Measurements from ENCODE around the gene IL37.
A peak's percentile ranks its signal among the peaks of the same experiment; 100 is the strongest.
"Not testable (repeated sequence)": the region's sequence is repeated elsewhere in the genome, so short reads cannot be mapped to it uniquely, and the experiment has no call there.

IL37 gene

GRCh38 chr2:112923237-112923966 lies 12.4 kb downstream of the IL37 start:
- DNase-seq (ENCODE audit: low read depth in 2 of 2) = no peak

GRCh38 chr2:112923967-112924338 lies 13.0 kb downstream of the IL37 start:
- no peak for DNase-seq (ENCODE audit: low read depth in 2 of 2)

- no peak for DNase-seq (ENCODE audit: low read depth in 2 of 2)
Observed at GRCh38 chr2:112924360-112924759, 13.4 kb downstream of the IL37 start.

- no peak for DNase-seq (ENCODE audit: low read depth in 2 of 2)
Observed at GRCh38 chr2:112924821-112925220, 13.9 kb downstream of the IL37 start.

GRCh38 chr2:112926707-112927106 lies 15.7 kb downstream of the IL37 start:
- DNase-seq (ENCODE audit: low read depth in 2 of 2) = no peak

GRCh38 chr2:112927745-112928144 lies 16.8 kb downstream of the IL37 start:
- no peak for DNase-seq (ENCODE audit: low read depth in 2 of 2)

GRCh38 chr2:112933261-112933660 lies 22.3 kb downstream of the IL37 start:
- DNase-seq (ENCODE audit: low read depth in 2 of 2) = no peak

- DNase-seq (ENCODE audit: low read depth in 2 of 2) = not testable (repeated sequence)
Observed at GRCh38 chr2:112934117-112934516, 23.2 kb downstream of the IL37 start.

GRCh38 chr2:112936927-112937232 lies 25.9 kb downstream of the IL37 start:
- no peak for DNase-seq (ENCODE audit: low read depth in 2 of 2)

- no peak for DNase-seq (ENCODE audit: low read depth in 2 of 2)
Observed at GRCh38 chr2:112938904-112939303, 27.9 kb downstream of the IL37 start.

GRCh38 chr2:112939425-112939824 lies 28.5 kb downstream of the IL37 start:
- DNase-seq (ENCODE audit: low read depth in 2 of 2) = no peak

- no peak for DNase-seq (ENCODE audit: low read depth in 2 of 2)
Observed at GRCh38 chr2:112940859-112941625, 30.1 kb downstream of the IL37 start.

- DNase-seq (ENCODE audit: low read depth in 2 of 2) = peak; percentile 20 to 71
Observed at GRCh38 chr2:112941753-112942653, 31.0 kb downstream of the IL37 start.

- DNase-seq (ENCODE audit: low read depth in 2 of 2) = no peak
Observed at GRCh38 chr2:112942654-112943002, 31.7 kb downstream of the IL37 start.

GRCh38 chr2:112944971-112945370 lies 34.0 kb downstream of the IL37 start:
- no peak for DNase-seq (ENCODE audit: low read depth in 2 of 2)

- DNase-seq (ENCODE audit: low read depth in 2 of 2) = no peak
Observed at GRCh38 chr2:112946086-112946485, 35.1 kb downstream of the IL37 start.

GRCh38 chr2:112947374-112947773 lies 36.4 kb downstream of the IL37 start:
- DNase-seq (ENCODE audit: low read depth in 2 of 2) = no peak

- no peak for DNase-seq (ENCODE audit: low read depth in 2 of 2)
Observed at GRCh38 chr2:112949456-112949855, 38.5 kb downstream of the IL37 start.

- no peak for DNase-seq (ENCODE audit: low read depth in 2 of 2)
Observed at GRCh38 chr2:112954364-112954763, 43.4 kb downstream of the IL37 start.

GRCh38 chr2:112957511-112957910 lies 46.5 kb downstream of the IL37 start:
- DNase-seq (ENCODE audit: low read depth in 2 of 2) = no peak

- peak in 1 of 2 experiments; percentile 11 for DNase-seq (ENCODE audit: low read depth in 2 of 2)
Observed at GRCh38 chr2:112958428-112959108, 47.6 kb downstream of the IL37 start.
